Adrenal gland (tissue), 5 donors: Measurements from ENCODE around the gene EFCC1.

ENCODE experiments used
- POLR2A ChIP-seq, 2 donors: fragments of 450-650 bp; IDR thresholded peaks; one replicate each; pipeline ENCODE4 v1.6.1; 2017; ENCODE audit warnings: antibody characterized with exemption in 2 of 2, mild to moderate bottlenecking in 2 of 2, moderate library complexity in 1 of 2
- TF ChIP-seq, protein P1 (sequence below), 6 experiments: fragments of 450-650 bp in 4 of 6; fragments of 200-600 bp in 2 of 6; sonication (generic) in 1 of 6; IDR thresholded peaks; 1 replicate in 5 of 6; 2 replicates in 1 of 6; pipeline versions ENCODE4 v1.5.1 to v1.8.0; 2016 to 2021; ENCODE audit warnings: antibody characterized with exemption in 6 of 6, mild to moderate bottlenecking in 2 of 6, moderate library complexity in 1 of 6
- donor health status: DM: no; HTN: no; CAD: no.

DNA sequence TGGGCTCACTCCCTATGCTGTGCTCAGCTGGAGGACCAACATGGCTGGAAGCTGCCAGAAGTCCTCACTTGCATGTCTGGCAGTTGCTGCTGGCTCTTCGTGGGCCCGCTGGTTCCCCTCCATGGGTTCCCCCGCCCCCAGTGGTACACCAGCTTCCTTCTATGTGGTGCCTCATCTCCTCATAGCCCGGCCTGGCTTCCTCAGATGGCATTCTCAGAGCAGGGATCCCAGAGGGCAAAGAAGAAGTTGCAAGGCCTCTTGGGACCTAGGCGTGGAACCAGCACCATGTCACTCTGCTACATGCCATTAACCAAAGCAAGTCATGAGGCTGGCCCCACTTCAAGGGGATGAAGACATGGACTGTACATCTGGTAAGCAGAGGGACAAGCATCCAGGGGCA, 4.4 kb upstream of the EFCC1 start:
- TF ChIP-seq, protein P1, sequence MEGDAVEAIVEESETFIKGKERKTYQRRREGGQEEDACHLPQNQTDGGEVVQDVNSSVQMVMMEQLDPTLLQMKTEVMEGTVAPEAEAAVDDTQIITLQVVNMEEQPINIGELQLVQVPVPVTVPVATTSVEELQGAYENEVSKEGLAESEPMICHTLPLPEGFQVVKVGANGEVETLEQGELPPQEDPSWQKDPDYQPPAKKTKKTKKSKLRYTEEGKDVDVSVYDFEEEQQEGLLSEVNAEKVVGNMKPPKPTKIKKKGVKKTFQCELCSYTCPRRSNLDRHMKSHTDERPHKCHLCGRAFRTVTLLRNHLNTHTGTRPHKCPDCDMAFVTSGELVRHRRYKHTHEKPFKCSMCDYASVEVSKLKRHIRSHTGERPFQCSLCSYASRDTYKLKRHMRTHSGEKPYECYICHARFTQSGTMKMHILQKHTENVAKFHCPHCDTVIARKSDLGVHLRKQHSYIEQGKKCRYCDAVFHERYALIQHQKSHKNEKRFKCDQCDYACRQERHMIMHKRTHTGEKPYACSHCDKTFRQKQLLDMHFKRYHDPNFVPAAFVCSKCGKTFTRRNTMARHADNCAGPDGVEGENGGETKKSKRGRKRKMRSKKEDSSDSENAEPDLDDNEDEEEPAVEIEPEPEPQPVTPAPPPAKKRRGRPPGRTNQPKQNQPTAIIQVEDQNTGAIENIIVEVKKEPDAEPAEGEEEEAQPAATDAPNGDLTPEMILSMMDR (IDR thresholded peaks at IDR 0.05): no peak
- TF ChIP-seq POLR2A (IDR thresholded peaks at IDR 0.05): no peak
